HG02610 (cell line): ENCODE measurements around the gene TNPO2.

Experiments used
- ATAC-seq: cut with Tn5 transposase; IDR thresholded peaks from one replicate; pipeline ENCODE4 v1.9.1; 2021; ENCODE audit warnings: mild to moderate bottlenecking, moderate library complexity; ENCODE audit not compliant: unreplicated experiment

Gene TNPO2

GRCh38 chr19:12723641-12724426 lies at the start of gene TNPO2:
Gene TNPO2, minus strand, starts transcription at chr19:12723932. Its CDS starts 2,955 bp downstream, at chr19:12720977.
- ATAC-seq, result no peak

GRCh38 chr19:12772323-12772722 lies 48.6 kb upstream of the TNPO2 start:
- no peak for ATAC-seq

GRCh38 chr19:12770922-12771321 lies 47.2 kb upstream of the TNPO2 start:
- ATAC-seq, result no peak

GRCh38 chr19:12769689-12770088 lies 46.0 kb upstream of the TNPO2 start:
- no peak for ATAC-seq

- no peak for ATAC-seq
Measured at GRCh38 chr19:12767666-12768065, 43.9 kb upstream of the TNPO2 start.

GRCh38 chr19:12767150-12767549 lies 43.4 kb upstream of the TNPO2 start:
- no peak for ATAC-seq

- no peak for ATAC-seq
Measured at GRCh38 chr19:12766051-12766521, 42.4 kb upstream of the TNPO2 start.

- ATAC-seq, result no peak
Measured at GRCh38 chr19:12764698-12765097, 41.0 kb upstream of the TNPO2 start.

GRCh38 chr19:12763100-12763499 lies 39.4 kb upstream of the TNPO2 start:
- no peak for ATAC-seq

GRCh38 chr19:12759686-12760085 lies 36.0 kb upstream of the TNPO2 start:
- no peak for ATAC-seq

GRCh38 chr19:12757544-12758274 lies 34.0 kb upstream of the TNPO2 start:
- no peak for ATAC-seq

- ATAC-seq, result no peak
Measured at GRCh38 chr19:12756150-12756883, 32.6 kb upstream of the TNPO2 start.

GRCh38 chr19:12754465-12755196 lies 30.9 kb upstream of the TNPO2 start:
- ATAC-seq, result no peak

GRCh38 chr19:12752056-12752781 lies 28.5 kb upstream of the TNPO2 start:
- ATAC-seq, result no peak

- ATAC-seq, result no peak
Measured at GRCh38 chr19:12751635-12752034, 27.9 kb upstream of the TNPO2 start, which contains the start of gene BEST2. Gene BEST2, plus strand, starts transcription at chr19:12751791. Its CDS starts 802 bp downstream, at chr19:12752593.

- no peak for ATAC-seq
Measured at GRCh38 chr19:12750851-12751250, 27.1 kb upstream of the TNPO2 start.

- no peak for ATAC-seq
Measured at GRCh38 chr19:12749938-12750521, 26.3 kb upstream of the TNPO2 start.

GRCh38 chr19:12748489-12748888 lies 24.8 kb upstream of the TNPO2 start:
- ATAC-seq, result no peak

GRCh38 chr19:12745166-12745897 lies 21.6 kb upstream of the TNPO2 start:
- ATAC-seq, result no peak
